ENCODE measurements around the gene ANO4.

Gene ANO4

GRCh38 chr12:100830003-100830795, 35.6 kb downstream of the ANO4 start:
- H3K4me3 ChIP-seq (ENCODE audit: insufficient read length, low read depth), result no peak overlapping the region
- no peak overlapping the region for H3K9ac ChIP-seq (ENCODE audit: insufficient read length, low read depth)
- no peaks in the 10 kb centered on the region for H3K27me3 ChIP-seq (ENCODE audit: insufficient read depth, insufficient read length)
- no peaks in the 10 kb centered on the region for H3K9me3 ChIP-seq (ENCODE audit: insufficient read depth, low read length)
- no peak for DNase-seq (ENCODE audit: low read depth, low spot score)
- no peaks in the 10 kb centered on the region for H3K36me3 ChIP-seq (ENCODE audit: insufficient read depth, insufficient read length, low read length)
- no peaks in the 10 kb centered on the region for H3K4me1 ChIP-seq (ENCODE audit: insufficient read depth, insufficient read length)
- TF ChIP-seq YY1 (IDR thresholded peaks at IDR 0.05; ENCODE audit: insufficient read depth, insufficient read length) (no peak), SUZ12 (IDR thresholded peaks at IDR 0.05; ENCODE audit: extremely low read depth, insufficient read depth, insufficient read length) (no peak), ZNF274 (IDR thresholded peaks at IDR 0.05; ENCODE audit: low read depth, low read length) (no peak)

DNA sequence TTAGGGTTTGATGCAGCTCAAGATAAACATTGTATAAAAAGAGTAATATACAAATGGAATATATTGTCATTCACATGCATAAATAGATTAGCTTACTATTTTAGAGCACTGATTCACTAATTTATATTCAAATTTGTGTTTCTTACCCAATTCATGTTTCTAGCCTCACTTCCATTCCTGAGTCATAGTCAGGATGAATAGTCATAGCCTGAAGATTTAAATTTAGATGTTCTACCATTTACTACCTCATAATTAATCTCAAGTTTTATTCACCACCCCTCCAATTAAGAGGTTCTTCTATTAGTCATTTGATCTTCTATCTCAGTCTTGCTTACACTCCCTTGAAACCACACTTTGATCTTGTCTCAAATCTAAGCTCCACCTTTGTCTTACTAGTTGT, 38.7 kb downstream of the ANO4 start:
- H3K27me3 ChIP-seq (ENCODE audit: insufficient read depth, insufficient read length), result no peaks in the 10 kb centered on the region
- no peak for DNase-seq (ENCODE audit: low read depth, low spot score)
- H3K4me3 ChIP-seq (ENCODE audit: insufficient read length, low read depth), result no peak overlapping the region
- no peak for TF ChIP-seq YY1 (IDR thresholded peaks at IDR 0.05; ENCODE audit: insufficient read depth, insufficient read length)
- no peak for TF ChIP-seq ZNF274 (IDR thresholded peaks at IDR 0.05; ENCODE audit: low read depth, low read length)
- TF ChIP-seq SUZ12 (IDR thresholded peaks at IDR 0.05; ENCODE audit: extremely low read depth, insufficient read depth, insufficient read length), result no peak
- H3K4me1 ChIP-seq (ENCODE audit: insufficient read depth, insufficient read length), result no peaks in the 10 kb centered on the region
- H3K9me3 ChIP-seq (ENCODE audit: insufficient read depth, low read length), result no peaks in the 10 kb centered on the region
- H3K36me3 ChIP-seq (ENCODE audit: insufficient read depth, insufficient read length, low read length), result no peaks in the 10 kb centered on the region
- H3K9ac ChIP-seq (ENCODE audit: insufficient read length, low read depth), result no peak overlapping the region

DNA sequence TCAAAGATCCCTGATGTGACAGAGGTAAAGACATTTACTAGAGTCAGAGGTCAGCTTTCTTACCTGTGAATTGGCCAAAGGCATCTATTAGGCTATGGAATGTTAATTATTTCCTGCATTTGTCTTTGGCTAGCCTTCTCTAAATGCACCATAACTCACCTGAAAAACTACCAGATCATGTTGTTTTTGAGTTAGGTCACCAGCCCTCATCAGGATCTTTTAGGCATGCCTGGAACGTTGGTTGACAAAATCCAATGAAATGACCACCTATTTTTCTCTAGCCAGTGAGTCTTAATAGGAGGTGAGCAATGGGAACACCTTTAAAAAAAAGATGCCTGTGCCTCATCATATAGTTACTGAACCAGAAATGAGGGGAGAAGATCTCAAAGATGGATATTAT, 46.2 kb downstream of the ANO4 start:
- Histone ChIP-seq H3K4me1 (ENCODE audit: insufficient read depth, insufficient read length) (no peaks in the 10 kb centered on the region), H3K9me3 (ENCODE audit: insufficient read depth, low read length) (no peaks in the 10 kb centered on the region), H3K36me3 (ENCODE audit: insufficient read depth, insufficient read length, low read length) (no peaks in the 10 kb centered on the region), H3K27me3 (ENCODE audit: insufficient read depth, insufficient read length) (no peaks in the 10 kb centered on the region), H3K4me3 (ENCODE audit: insufficient read length, low read depth) (no peak overlapping the region), H3K9ac (ENCODE audit: insufficient read length, low read depth) (no peak overlapping the region)
- TF ChIP-seq SUZ12 (IDR thresholded peaks at IDR 0.05; ENCODE audit: extremely low read depth, insufficient read depth, insufficient read length) (no peak), ZNF274 (IDR thresholded peaks at IDR 0.05; ENCODE audit: low read depth, low read length) (no peak), YY1 (IDR thresholded peaks at IDR 0.05; ENCODE audit: insufficient read depth, insufficient read length) (no peak)
- no peak for DNase-seq (ENCODE audit: low read depth, low spot score)

DNA sequence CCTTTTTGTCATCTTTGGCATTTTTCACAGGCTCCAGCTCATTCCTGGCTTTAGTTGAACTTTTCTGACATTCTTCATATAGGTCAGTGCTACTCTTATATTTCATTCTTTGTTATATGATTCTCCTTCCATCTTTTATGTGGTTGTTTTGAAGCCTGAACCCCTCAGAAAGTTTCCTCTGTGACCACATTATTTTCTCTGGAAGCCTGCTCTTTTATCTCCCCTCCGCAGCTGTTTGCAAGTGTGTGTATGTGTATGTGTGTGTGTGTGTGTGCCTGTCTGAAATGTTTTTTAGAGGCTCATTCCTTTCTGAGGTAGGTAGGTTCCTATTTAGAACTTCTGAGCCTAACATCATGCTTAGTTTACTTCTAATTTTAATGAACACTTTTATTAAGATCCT, 47.6 kb downstream of the ANO4 start:
- H3K27me3 ChIP-seq (ENCODE audit: insufficient read depth, insufficient read length), result no peaks in the 10 kb centered on the region
- H3K36me3 ChIP-seq (ENCODE audit: insufficient read depth, insufficient read length, low read length), result no peaks in the 10 kb centered on the region
- DNase-seq (ENCODE audit: low read depth, low spot score), result no peak
- no peak overlapping the region for H3K4me3 ChIP-seq (ENCODE audit: insufficient read length, low read depth)
- no peak overlapping the region for H3K9ac ChIP-seq (ENCODE audit: insufficient read length, low read depth)
- TF ChIP-seq SUZ12 (IDR thresholded peaks at IDR 0.05; ENCODE audit: extremely low read depth, insufficient read depth, insufficient read length), result no peak
- no peak for TF ChIP-seq YY1 (IDR thresholded peaks at IDR 0.05; ENCODE audit: insufficient read depth, insufficient read length)
- no peak for TF ChIP-seq ZNF274 (IDR thresholded peaks at IDR 0.05; ENCODE audit: low read depth, low read length)
- no peaks in the 10 kb centered on the region for H3K4me1 ChIP-seq (ENCODE audit: insufficient read depth, insufficient read length)
- no peaks in the 10 kb centered on the region for H3K9me3 ChIP-seq (ENCODE audit: insufficient read depth, low read length)

- no peaks in the 10 kb centered on the region for H3K27me3 ChIP-seq (ENCODE audit: insufficient read depth, insufficient read length)
- no peak overlapping the region for H3K4me3 ChIP-seq (ENCODE audit: insufficient read length, low read depth)
- no peaks in the 10 kb centered on the region for H3K4me1 ChIP-seq (ENCODE audit: insufficient read depth, insufficient read length)
- no peaks in the 10 kb centered on the region for H3K36me3 ChIP-seq (ENCODE audit: insufficient read depth, insufficient read length, low read length)
- H3K9me3 ChIP-seq (ENCODE audit: insufficient read depth, low read length), result no peaks in the 10 kb centered on the region
- TF ChIP-seq ZNF274 (IDR thresholded peaks at IDR 0.05; ENCODE audit: low read depth, low read length) (no peak), SUZ12 (IDR thresholded peaks at IDR 0.05; ENCODE audit: extremely low read depth, insufficient read depth, insufficient read length) (no peak), YY1 (IDR thresholded peaks at IDR 0.05; ENCODE audit: insufficient read depth, insufficient read length) (no peak)
- H3K9ac ChIP-seq (ENCODE audit: insufficient read length, low read depth), result no peak overlapping the region
- DNase-seq (ENCODE audit: low read depth, low spot score), result no peak
Observed at GRCh38 chr12:100843061-100843460, 48.5 kb downstream of the ANO4 start.

GRCh38 chr12:100845095-100845494, 50.5 kb downstream of the ANO4 start:
- no peak for DNase-seq (ENCODE audit: low read depth, low spot score)
- Histone ChIP-seq H3K4me3 (ENCODE audit: insufficient read length, low read depth) (no peak overlapping the region), H3K4me1 (ENCODE audit: insufficient read depth, insufficient read length) (no peaks in the 10 kb centered on the region), H3K36me3 (ENCODE audit: insufficient read depth, insufficient read length, low read length) (no peaks in the 10 kb centered on the region), H3K9me3 (ENCODE audit: insufficient read depth, low read length) (no peaks in the 10 kb centered on the region), H3K27me3 (ENCODE audit: insufficient read depth, insufficient read length) (no peaks in the 10 kb centered on the region), H3K9ac (ENCODE audit: insufficient read length, low read depth) (no peak overlapping the region)
- TF ChIP-seq ZNF274 (IDR thresholded peaks at IDR 0.05; ENCODE audit: low read depth, low read length), result no peak
- TF ChIP-seq SUZ12 (IDR thresholded peaks at IDR 0.05; ENCODE audit: extremely low read depth, insufficient read depth, insufficient read length), result no peak
- TF ChIP-seq YY1 (IDR thresholded peaks at IDR 0.05; ENCODE audit: insufficient read depth, insufficient read length), result no peak

- H3K9me3 ChIP-seq (ENCODE audit: insufficient read depth, low read length), result no peaks in the 10 kb centered on the region
- peaks cover 2% of the 10 kb centered on the region for H3K4me1 ChIP-seq (ENCODE audit: insufficient read depth, insufficient read length)
- H3K9ac ChIP-seq (ENCODE audit: insufficient read length, low read depth), result no peak overlapping the region
- H3K4me3 ChIP-seq (ENCODE audit: insufficient read length, low read depth), result no peak overlapping the region
- H3K36me3 ChIP-seq (ENCODE audit: insufficient read depth, insufficient read length, low read length), result peaks cover 5% of the 10 kb centered on the region
- TF ChIP-seq ZNF274 (IDR thresholded peaks at IDR 0.05; ENCODE audit: low read depth, low read length), result no peak
- TF ChIP-seq YY1 (IDR thresholded peaks at IDR 0.05; ENCODE audit: insufficient read depth, insufficient read length), result no peak
- no peak for TF ChIP-seq SUZ12 (IDR thresholded peaks at IDR 0.05; ENCODE audit: extremely low read depth, insufficient read depth, insufficient read length)
- no peaks in the 10 kb centered on the region for H3K27me3 ChIP-seq (ENCODE audit: insufficient read depth, insufficient read length)
- no peak for DNase-seq (ENCODE audit: low read depth, low spot score)
Observed at GRCh38 chr12:100851637-100852036, 57.1 kb downstream of the ANO4 start.

Data from NT2/D1 (cell line).